Measurements from ENCODE around the gene SLC15A1. TPM values are rescaled to one million over a fixed set of nuclear protein-coding genes. Genes with fewer than 3 reads are reported as not detected.
"Not testable (repeated sequence)": the region's sequence is repeated elsewhere in the genome, so short reads cannot be mapped to it uniquely, and the experiment has no call there.

The SLC15A1 gene
- polyA plus RNA-seq, 1 donor = 388 TPM

DNA sequence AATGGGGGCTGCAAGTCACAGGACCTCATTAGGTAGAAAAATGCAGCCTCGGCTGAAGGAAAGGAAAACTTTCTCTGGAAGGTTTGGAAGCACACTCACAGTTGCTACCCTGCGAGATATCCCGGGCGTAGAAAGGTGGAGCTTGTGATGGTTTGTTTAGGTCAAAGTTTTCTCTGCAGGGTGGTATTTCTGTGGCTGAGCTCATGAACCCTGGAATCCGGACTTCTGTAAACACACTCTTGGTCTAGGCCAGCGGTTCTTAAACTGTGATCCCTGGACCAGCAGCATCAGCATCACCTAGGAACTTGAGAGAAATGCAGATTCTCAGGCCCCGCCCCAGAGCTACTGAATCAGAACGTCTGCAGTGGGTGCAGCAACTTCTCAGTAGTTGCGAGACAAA lies 3.3 kb upstream of the SLC15A1 start:
- Histone ChIP-seq H3K27ac (ENCODE audit: low read length) (peak overlapping the region; percentile 60), H3K27me3 (ENCODE audit: control insufficient read depth, insufficient read depth, low read length) (peaks cover 12% of the 10 kb centered on the region), H3K4me3 (ENCODE audit: low read length) (no peak overlapping the region), H3K4me1 (ENCODE audit: control insufficient read depth, insufficient read depth, low read length) (peaks cover 11% of the 10 kb centered on the region), H3K36me3 (ENCODE audit: control insufficient read depth, insufficient read depth, low read length) (no peaks in the 10 kb centered on the region), H3K9me3 (ENCODE audit: control insufficient read depth, low read depth, low read length) (no peaks in the 10 kb centered on the region)
- DNase-seq = peak; percentile 44 to 80
- WGBS (ENCODE audit: insufficient coverage, low lambda C conversion rate) = no CpG with 5 or more reads among the region's 9 CpGs

- H3K4me3 ChIP-seq (ENCODE audit: low read length) = no peak overlapping the region
- H3K27me3 ChIP-seq (ENCODE audit: control insufficient read depth, insufficient read depth, low read length) = peaks cover 12% of the 10 kb centered on the region
- no peaks in the 10 kb centered on the region for H3K9me3 ChIP-seq (ENCODE audit: control insufficient read depth, low read depth, low read length)
- H3K36me3 ChIP-seq (ENCODE audit: control insufficient read depth, insufficient read depth, low read length) = no peaks in the 10 kb centered on the region
- H3K27ac ChIP-seq (ENCODE audit: low read length) = peak overlapping the region; percentile 60
- H3K4me1 ChIP-seq (ENCODE audit: control insufficient read depth, insufficient read depth, low read length) = peaks cover 11% of the 10 kb centered on the region
- WGBS (ENCODE audit: insufficient coverage, low lambda C conversion rate) = no CpG with 5 or more reads among the region's 2 CpGs
- no peak for DNase-seq
Observed at GRCh38 chr13:98755116-98755515, 2.6 kb upstream of the SLC15A1 start.

DNA sequence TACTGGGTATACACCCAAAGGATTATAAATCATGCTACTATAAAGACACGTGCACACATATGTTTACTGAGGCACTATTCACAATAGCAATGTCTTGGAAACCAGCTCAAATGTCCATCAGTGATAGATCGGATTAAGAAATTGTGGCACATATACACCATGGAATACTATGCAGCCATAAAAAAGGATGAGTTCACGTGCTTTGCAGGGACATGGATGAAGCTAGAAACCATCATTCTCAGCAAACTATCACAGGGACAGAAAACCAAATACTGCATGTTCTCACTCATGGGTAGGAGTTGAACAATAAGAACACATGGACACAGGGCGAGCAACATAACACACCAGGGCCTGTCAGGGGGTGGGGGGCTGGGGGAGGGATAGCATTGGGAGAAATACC lies 2.0 kb upstream of the SLC15A1 start:
- not testable (repeated sequence) for H3K36me3 ChIP-seq (ENCODE audit: control insufficient read depth, insufficient read depth, low read length); H3K9me3 ChIP-seq (ENCODE audit: control insufficient read depth, low read depth, low read length); H3K27ac ChIP-seq (ENCODE audit: low read length); DNase-seq; H3K4me3 ChIP-seq (ENCODE audit: low read length)
- WGBS (ENCODE audit: insufficient coverage, low lambda C conversion rate) = 100% methylated on average over 1 of the region's 4 CpGs
- peaks cover 12% of the 10 kb centered on the region for H3K4me1 ChIP-seq (ENCODE audit: control insufficient read depth, insufficient read depth, low read length)
- H3K27me3 ChIP-seq (ENCODE audit: control insufficient read depth, insufficient read depth, low read length) = peaks cover 12% of the 10 kb centered on the region

- no CpG with 5 or more reads among the region's 36 CpGs for WGBS (ENCODE audit: insufficient coverage, low lambda C conversion rate)
- H3K36me3 ChIP-seq (ENCODE audit: control insufficient read depth, insufficient read depth, low read length) = no peaks in the 10 kb centered on the region
- H3K27me3 ChIP-seq (ENCODE audit: control insufficient read depth, insufficient read depth, low read length) = peaks cover 12% of the 10 kb centered on the region
- no peaks in the 10 kb centered on the region for H3K9me3 ChIP-seq (ENCODE audit: control insufficient read depth, low read depth, low read length)
- DNase-seq = peak in 1 of 2 donors; percentile 52
- peak overlapping the region; percentile 97 for H3K27ac ChIP-seq (ENCODE audit: low read length)
- peaks cover 35% of the 10 kb centered on the region for H3K4me1 ChIP-seq (ENCODE audit: control insufficient read depth, insufficient read depth, low read length)
- peak overlapping the region; percentile 79 for H3K4me3 ChIP-seq (ENCODE audit: low read length)
Observed at GRCh38 chr13:98751861-98752466, 508 bp downstream of the SLC15A1 start.

- Histone ChIP-seq H3K4me1 (ENCODE audit: control insufficient read depth, insufficient read depth, low read length) (peaks cover 39% of the 10 kb centered on the region), H3K9me3 (ENCODE audit: control insufficient read depth, low read depth, low read length) (no peaks in the 10 kb centered on the region), H3K27me3 (ENCODE audit: control insufficient read depth, insufficient read depth, low read length) (peaks cover 12% of the 10 kb centered on the region), H3K4me3 (ENCODE audit: low read length) (peak overlapping the region; percentile 79), H3K36me3 (ENCODE audit: control insufficient read depth, insufficient read depth, low read length) (no peaks in the 10 kb centered on the region), H3K27ac (ENCODE audit: low read length) (peak overlapping the region; percentile 97)
- peak; percentile 77 to 88 for DNase-seq
- WGBS (ENCODE audit: insufficient coverage, low lambda C conversion rate) = no CpG with 5 or more reads among the region's 8 CpGs
Observed at GRCh38 chr13:98751367-98751782, 1.1 kb downstream of the SLC15A1 start.

- H3K27ac ChIP-seq (ENCODE audit: low read length) = peak overlapping the region; percentile 98
Observed at GRCh38 chr13:98749501-98749900, 3.0 kb downstream of the SLC15A1 start.

DNA sequence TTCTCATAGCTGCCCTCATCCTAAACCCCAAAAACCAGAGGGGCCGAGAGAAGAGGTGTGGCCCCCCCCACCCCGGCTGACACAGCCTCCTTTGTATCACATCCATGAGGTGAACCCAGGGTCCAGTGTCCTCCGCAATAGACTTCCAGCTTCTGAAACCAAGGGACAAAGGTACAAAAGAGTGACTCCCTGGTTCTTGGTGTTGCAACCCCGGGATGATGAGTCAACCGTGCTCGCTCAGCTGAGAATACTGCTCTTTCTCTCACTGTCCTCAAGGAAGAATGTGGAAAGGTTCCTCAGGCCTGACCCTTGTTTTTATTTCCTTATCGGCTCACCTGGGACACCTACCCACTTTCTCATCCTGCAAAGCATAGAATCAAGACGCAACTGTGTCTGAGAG lies 5.5 kb downstream of the SLC15A1 start:
- peaks cover 7% of the 10 kb centered on the region for H3K27me3 ChIP-seq (ENCODE audit: control insufficient read depth, insufficient read depth, low read length)
- no peak overlapping the region for H3K4me3 ChIP-seq (ENCODE audit: low read length)
- H3K27ac ChIP-seq (ENCODE audit: low read length) = peak overlapping the region; percentile 98
- no CpG with 5 or more reads among the region's 8 CpGs for WGBS (ENCODE audit: insufficient coverage, low lambda C conversion rate)
- H3K36me3 ChIP-seq (ENCODE audit: control insufficient read depth, insufficient read depth, low read length) = no peaks in the 10 kb centered on the region
- H3K9me3 ChIP-seq (ENCODE audit: control insufficient read depth, low read depth, low read length) = no peaks in the 10 kb centered on the region
- DNase-seq = peak; percentile 92 to 95
- H3K4me1 ChIP-seq (ENCODE audit: control insufficient read depth, insufficient read depth, low read length) = peaks cover 52% of the 10 kb centered on the region

More at GRCh38 chr13:98749501-98749900, 3.0 kb downstream of the SLC15A1 start:
- WGBS (ENCODE audit: insufficient coverage, low lambda C conversion rate) = no CpG with 5 or more reads among the region's 3 CpGs
- no peak overlapping the region for H3K4me3 ChIP-seq (ENCODE audit: low read length)
- no peaks in the 10 kb centered on the region for H3K36me3 ChIP-seq (ENCODE audit: control insufficient read depth, insufficient read depth, low read length)
- H3K4me1 ChIP-seq (ENCODE audit: control insufficient read depth, insufficient read depth, low read length) = peaks cover 31% of the 10 kb centered on the region
- H3K9me3 ChIP-seq (ENCODE audit: control insufficient read depth, low read depth, low read length) = no peaks in the 10 kb centered on the region
- DNase-seq = no peak
- peaks cover 12% of the 10 kb centered on the region for H3K27me3 ChIP-seq (ENCODE audit: control insufficient read depth, insufficient read depth, low read length)

GRCh38 chr13:98743377-98743776 lies 9.1 kb downstream of the SLC15A1 start:
- Histone ChIP-seq H3K4me1 (ENCODE audit: control insufficient read depth, insufficient read depth, low read length) (peaks cover 74% of the 10 kb centered on the region), H3K4me3 (ENCODE audit: low read length) (no peak overlapping the region), H3K9me3 (ENCODE audit: control insufficient read depth, low read depth, low read length) (peaks cover 6% of the 10 kb centered on the region), H3K36me3 (ENCODE audit: control insufficient read depth, insufficient read depth, low read length) (peaks cover 2% of the 10 kb centered on the region), H3K27ac (ENCODE audit: low read length) (peak overlapping the region; percentile 98), H3K27me3 (ENCODE audit: control insufficient read depth, insufficient read depth, low read length) (no peaks in the 10 kb centered on the region)
- DNase-seq = peak; percentile 87 to 94
- no CpG with 5 or more reads among the region's 2 CpGs for WGBS (ENCODE audit: insufficient coverage, low lambda C conversion rate)

GRCh38 chr13:98742961-98743360 lies 9.5 kb downstream of the SLC15A1 start:
- peaks cover 73% of the 10 kb centered on the region for H3K4me1 ChIP-seq (ENCODE audit: control insufficient read depth, insufficient read depth, low read length)
- no peaks in the 10 kb centered on the region for H3K27me3 ChIP-seq (ENCODE audit: control insufficient read depth, insufficient read depth, low read length)
- H3K9me3 ChIP-seq (ENCODE audit: control insufficient read depth, low read depth, low read length) = peaks cover 10% of the 10 kb centered on the region
- H3K27ac ChIP-seq (ENCODE audit: low read length) = peak overlapping the region; percentile 98
- no CpG with 5 or more reads among the region's 5 CpGs for WGBS (ENCODE audit: insufficient coverage, low lambda C conversion rate)
- DNase-seq = no peak
- no peak overlapping the region for H3K4me3 ChIP-seq (ENCODE audit: low read length)
- H3K36me3 ChIP-seq (ENCODE audit: control insufficient read depth, insufficient read depth, low read length) = peaks cover 2% of the 10 kb centered on the region

- Histone ChIP-seq H3K9me3 (ENCODE audit: control insufficient read depth, low read depth, low read length) (peaks cover 15% of the 10 kb centered on the region), H3K27ac (ENCODE audit: low read length) (peak overlapping the region; percentile 98), H3K27me3 (ENCODE audit: control insufficient read depth, insufficient read depth, low read length) (no peaks in the 10 kb centered on the region), H3K4me1 (ENCODE audit: control insufficient read depth, insufficient read depth, low read length) (peaks cover 64% of the 10 kb centered on the region), H3K36me3 (ENCODE audit: control insufficient read depth, insufficient read depth, low read length) (peaks cover 2% of the 10 kb centered on the region), H3K4me3 (ENCODE audit: low read length) (no peak overlapping the region)
- DNase-seq = peak; percentile 78 to 88
- 90% methylated on average over 2 of the region's 14 CpGs for WGBS (ENCODE audit: insufficient coverage, low lambda C conversion rate)
Observed at GRCh38 chr13:98741741-98742435, 10.6 kb downstream of the SLC15A1 start.
